Mesenchymal stem cell (in vitro differentiated cells and primary cell): ENCODE data around the gene CNTF.

Experiments
- DNase-seq: peaks from one replicate; pipeline ENCODE4 v3.0.0-alpha.2; 2013
- H2AFZ ChIP-seq: one replicate; pipeline ENCODE4 v1.6.1; 2013; ENCODE audit warnings: low read depth, mild to moderate bottlenecking, control low read depth, inconsistent platforms, low read length, moderate library complexity
- H2AK5ac ChIP-seq: 2 replicates; pipeline ENCODE4 v1.6.1; 2013; ENCODE audit warnings: low read length, moderate library complexity, mild to moderate bottlenecking, inconsistent platforms; ENCODE audit not compliant: severe bottlenecking
- H2BK120ac ChIP-seq: one replicate; pipeline ENCODE4 v1.6.1; 2013; ENCODE audit warnings: low read depth, mild to moderate bottlenecking, inconsistent platforms, low read length, moderate library complexity
- H2BK12ac ChIP-seq, 2 experiments: one replicate each; pipeline ENCODE4 v1.6.1; 2013; ENCODE audit warnings: inconsistent platforms in 2 of 2, low read length in 2 of 2, mild to moderate bottlenecking in 2 of 2, moderate library complexity in 2 of 2, control low read depth in 1 of 2
- H2BK15ac ChIP-seq: one replicate; pipeline ENCODE4 v1.6.1; 2013; ENCODE audit warnings: mild to moderate bottlenecking, low read depth, inconsistent platforms; ENCODE audit not compliant: poor library complexity, severe bottlenecking
- H2BK5ac ChIP-seq: 2 replicates; pipeline ENCODE4 v1.6.1; 2013; ENCODE audit warnings: low read depth, mild to moderate bottlenecking, low read length, control low read depth, inconsistent platforms; ENCODE audit not compliant: poor library complexity, severe bottlenecking
- H3K14ac ChIP-seq, 2 experiments: one replicate each; pipeline ENCODE4 v1.6.1; 2013; ENCODE audit warnings: inconsistent platforms in 2 of 2, low read length in 2 of 2, control low read depth in 1 of 2, mild to moderate bottlenecking in 1 of 2, moderate library complexity in 1 of 2
- H3K18ac ChIP-seq, 2 experiments: one replicate each; pipeline ENCODE4 v1.6.1; 2013; ENCODE audit warnings: inconsistent platforms in 2 of 2, low read length in 2 of 2, control low read depth in 1 of 2, low read depth in 1 of 2, mild to moderate bottlenecking in 1 of 2
- H3K23ac ChIP-seq, 2 experiments: one replicate each; pipeline ENCODE4 v1.6.1; 2013; ENCODE audit warnings: inconsistent platforms in 2 of 2, low read length in 2 of 2, mild to moderate bottlenecking in 2 of 2, moderate library complexity in 2 of 2, control low read depth in 1 of 2
- H3K27ac ChIP-seq: 2 replicates; pipeline ENCODE4 v1.5.1; 2013; ENCODE audit warnings: mild to moderate bottlenecking, moderate library complexity, low read length, control low read depth, inconsistent platforms; ENCODE audit not compliant: poor library complexity, severe bottlenecking
- H3K27me3 ChIP-seq, 2 experiments: 2 replicates each; pipeline versions ENCODE4 v1.6.1 to v1.7.0; 2013; ENCODE audit warnings: low read length in 2 of 2, mild to moderate bottlenecking in 2 of 2, moderate library complexity in 2 of 2, control low read depth in 1 of 2, inconsistent platforms in 1 of 2; ENCODE audit not compliant: control insufficient read depth in 1 of 2, insufficient read depth in 1 of 2
- H3K36me3 ChIP-seq, 2 experiments: 2 replicates each; pipeline versions ENCODE4 v1.6.1 to v1.7.0; 2013; ENCODE audit warnings: low read length in 2 of 2, control low read depth in 1 of 2, inconsistent platforms in 1 of 2, low read depth in 1 of 2, mild to moderate bottlenecking in 1 of 2; ENCODE audit not compliant: insufficient read depth in 2 of 2, control insufficient read depth in 1 of 2
- H3K4ac ChIP-seq, 2 experiments: one replicate each; pipeline ENCODE4 v1.6.1; 2013; ENCODE audit warnings: inconsistent platforms in 2 of 2, low read length in 2 of 2, mild to moderate bottlenecking in 2 of 2, moderate library complexity in 2 of 2, control low read depth in 1 of 2, low read depth in 1 of 2
- H3K4me1 ChIP-seq: 2 replicates; pipeline ENCODE4 v1.6.1; 2013; ENCODE audit warnings: low read depth, low read length, control low read depth; ENCODE audit not compliant: control insufficient read depth, insufficient read depth
- H3K4me2 ChIP-seq: 2 replicates; pipeline ENCODE4 v1.6.1; 2013; ENCODE audit warnings: low read length, mild to moderate bottlenecking, inconsistent platforms; ENCODE audit not compliant: poor library complexity, severe bottlenecking
- H3K4me3 ChIP-seq, 2 experiments: 2 replicates each; pipeline versions ENCODE4 v1.5.1 to v1.7.0; 2013; ENCODE audit warnings: low read length in 2 of 2, mild to moderate bottlenecking in 2 of 2, control low read depth in 1 of 2, low read depth in 1 of 2; ENCODE audit not compliant: insufficient read depth in 1 of 2
- H3K79me1 ChIP-seq: replicated peaks from 2 replicates; pipeline ENCODE4 v1.6.1; 2013; ENCODE audit warnings: mild to moderate bottlenecking, control low read depth, low read length, inconsistent platforms; ENCODE audit not compliant: poor library complexity, severe bottlenecking
- H3K9ac ChIP-seq: 2 replicates; pipeline ENCODE4 v1.7.0; 2013; ENCODE audit warnings: mild to moderate bottlenecking, low read length, moderate library complexity
- H3K9me3 ChIP-seq: 2 replicates; pipeline ENCODE4 v1.7.0; 2013; ENCODE audit warnings: mild to moderate bottlenecking, low read length; ENCODE audit not compliant: control insufficient read depth
- H4K8ac ChIP-seq: one replicate; pipeline ENCODE4 v1.6.1; 2013; ENCODE audit warnings: inconsistent platforms, mild to moderate bottlenecking, low read length, moderate library complexity
- H4K91ac ChIP-seq: one replicate; pipeline ENCODE4 v1.6.1; 2013; ENCODE audit warnings: mild to moderate bottlenecking, low read length, inconsistent platforms
- WGBS: methylation state at CpG from one replicate; pipeline ENCODE4 v1.1.7; 2013; ENCODE audit warnings: mixed read lengths; 5-methylcytosine and 5-hydroxymethylcytosine counted together

CNTF gene

DNA sequence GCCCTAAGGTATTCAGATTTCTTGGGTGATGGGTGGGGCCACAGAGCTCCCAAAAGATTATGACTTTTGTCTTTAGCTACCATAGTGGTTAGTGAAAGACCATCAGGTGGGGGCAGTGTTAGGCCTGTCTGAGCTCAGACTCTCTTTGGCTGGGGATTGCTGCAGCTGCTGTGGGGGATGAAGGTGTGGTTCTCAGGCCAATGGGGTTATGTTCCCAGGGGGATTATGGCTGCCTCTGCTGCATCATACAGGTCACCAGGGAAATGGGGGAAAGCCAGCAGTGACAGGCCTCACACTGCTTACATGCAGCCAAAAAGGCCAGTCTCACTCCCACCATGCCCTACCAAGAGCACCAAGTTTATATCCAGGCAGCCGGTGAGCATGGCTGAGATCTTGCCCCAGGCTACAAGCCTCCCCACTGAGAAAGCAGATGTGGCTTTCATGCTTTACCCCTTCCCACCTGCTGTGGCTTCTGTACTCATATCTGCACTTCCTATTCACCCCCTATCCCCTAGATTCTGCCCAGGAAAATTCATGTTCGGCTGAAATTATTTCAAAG is 24.8 kb downstream of the CNTF start:
- Histone ChIP-seq H3K79me1 (no peaks in the 10 kb centered on the region), H4K91ac (no peak overlapping the region), H3K36me3 (no peaks in the 10 kb centered on the region), H2AK5ac (no peak overlapping the region), H3K4me2 (no peak overlapping the region), H3K14ac (no peak overlapping the region), H3K4ac (no peak overlapping the region), H3K9ac (no peak overlapping the region), H3K4me3 (no peak overlapping the region), H2BK120ac (no peak overlapping the region), H3K4me1 (peaks cover 3% of the 10 kb centered on the region), H3K27ac (no peak overlapping the region), H2AFZ (no peak overlapping the region), H4K8ac (no peak overlapping the region), H2BK15ac (no peak overlapping the region), H3K27me3 (peaks cover 0 to 10% of the 10 kb centered on the region in 2 experiments), H3K23ac (no peak overlapping the region), H3K9me3 (no peaks in the 10 kb centered on the region), H2BK5ac (no peak overlapping the region), H2BK12ac (no peak overlapping the region), H3K18ac (no peak overlapping the region)
- DNase-seq: no peak
- WGBS: 86% methylated on average over 2 of the region's 2 CpGs

DNA sequence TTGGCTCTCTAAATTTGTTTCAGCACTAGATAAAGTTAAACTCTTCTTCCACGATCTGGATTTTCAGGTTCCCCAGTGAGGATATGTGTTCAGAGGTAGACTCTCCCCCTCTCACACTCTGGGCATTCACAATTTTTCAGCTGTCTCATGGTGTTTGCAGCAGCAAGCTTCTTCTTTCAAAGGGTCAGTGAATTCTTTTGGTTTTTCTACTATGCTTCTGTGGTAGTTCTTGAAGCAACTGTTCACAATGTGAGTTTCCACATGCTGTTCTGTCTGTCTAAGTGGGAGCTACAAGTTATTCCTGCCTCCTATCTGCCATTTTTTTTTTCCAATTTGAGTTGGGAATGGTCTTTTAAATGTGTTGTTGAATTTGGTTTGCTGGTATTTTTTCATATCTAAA is 25.4 kb downstream of the CNTF start:
- no peak for DNase-seq
- Histone ChIP-seq H3K79me1 (no peaks in the 10 kb centered on the region), H3K27ac (no peak overlapping the region), H2AK5ac (no peak overlapping the region), H3K14ac (no peak overlapping the region), H3K36me3 (no peaks in the 10 kb centered on the region), H3K4ac (no peak overlapping the region), H3K18ac (no peak overlapping the region), H4K91ac (no peak overlapping the region), H2BK120ac (no peak overlapping the region), H3K27me3 (peaks cover 0 to 4% of the 10 kb centered on the region in 2 experiments), H2BK12ac (no peak overlapping the region), H3K4me1 (peaks cover 3% of the 10 kb centered on the region), H3K4me3 (no peak overlapping the region), H3K4me2 (no peak overlapping the region), H4K8ac (no peak overlapping the region), H2BK5ac (no peak overlapping the region), H3K9ac (no peak overlapping the region), H3K23ac (no peak overlapping the region), H2BK15ac (no peak overlapping the region), H2AFZ (no peak overlapping the region), H3K9me3 (no peaks in the 10 kb centered on the region)
- 100% methylated on average over 1 of the region's 1 CpG for WGBS

DNA sequence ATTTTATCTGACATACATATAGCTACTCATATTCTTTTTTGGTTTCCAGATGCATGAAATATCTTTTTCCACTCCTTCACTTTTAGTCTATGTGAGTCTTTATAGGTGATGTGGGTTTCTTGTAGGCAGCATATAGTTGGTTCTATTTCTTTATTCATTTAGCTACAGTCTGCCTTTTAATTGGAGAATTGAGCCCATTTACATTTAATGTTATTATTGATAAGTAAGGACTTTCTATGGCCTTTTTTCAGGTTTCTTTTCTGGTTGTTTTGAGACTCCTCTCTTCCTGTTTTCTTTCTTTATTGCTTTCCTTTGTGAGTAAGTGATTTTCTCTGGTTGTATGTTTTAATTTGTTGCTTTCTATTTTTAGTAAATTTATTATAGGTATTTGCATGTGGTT is 27.2 kb downstream of the CNTF start:
- H3K79me1 ChIP-seq: no peaks in the 10 kb centered on the region
- H3K9me3 ChIP-seq: no peaks in the 10 kb centered on the region
- no peaks in the 10 kb centered on the region for H3K36me3 ChIP-seq
- peaks cover 0 to 4% of the 10 kb centered on the region in 2 experiments for H3K27me3 ChIP-seq
- no peak overlapping the region for H3K27ac ChIP-seq
- H3K23ac ChIP-seq: no peak overlapping the region
- H3K4ac ChIP-seq: no peak overlapping the region
- no peak overlapping the region for H3K9ac ChIP-seq
- no peak overlapping the region for H3K4me2 ChIP-seq
- H3K14ac ChIP-seq: no peak overlapping the region
- H2BK15ac ChIP-seq: no peak overlapping the region
- H3K4me1 ChIP-seq: peaks cover 3% of the 10 kb centered on the region
- H2BK12ac ChIP-seq: no peak overlapping the region
- no peak overlapping the region for H2BK5ac ChIP-seq
- no peak overlapping the region for H4K91ac ChIP-seq
- no peak overlapping the region for H2BK120ac ChIP-seq
- H2AK5ac ChIP-seq: no peak overlapping the region
- no peak for DNase-seq
- H4K8ac ChIP-seq: no peak overlapping the region
- no peak overlapping the region for H2AFZ ChIP-seq
- H3K4me3 ChIP-seq: no peak overlapping the region
- H3K18ac ChIP-seq: no peak overlapping the region

DNA sequence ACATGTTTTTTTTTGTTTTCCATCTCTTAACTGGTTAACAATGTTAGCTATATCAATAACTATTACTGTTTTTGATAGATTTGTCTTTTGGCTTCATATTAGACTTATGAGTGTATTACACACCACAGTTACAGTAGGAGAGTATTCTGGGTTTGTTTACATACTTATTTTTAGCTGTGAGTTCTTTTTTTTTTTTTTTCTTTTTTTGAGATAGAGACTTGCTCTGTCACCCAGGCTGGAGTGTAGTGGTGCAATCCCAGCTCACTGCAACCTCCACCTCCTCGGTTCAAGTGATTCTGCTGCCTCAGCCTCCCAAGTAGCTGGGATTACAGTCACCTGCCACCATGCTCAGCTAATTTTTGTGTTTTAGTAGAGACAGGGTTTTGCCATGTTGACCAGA is 28.0 kb downstream of the CNTF start:
- WGBS: no CpG with 5 or more reads among the region's 1 CpG
- H3K79me1 ChIP-seq: no peaks in the 10 kb centered on the region
- no peaks in the 10 kb centered on the region for H3K9me3 ChIP-seq
- H3K4me2 ChIP-seq: no peak overlapping the region
- H2BK15ac ChIP-seq: no peak overlapping the region
- no peak overlapping the region for H3K18ac ChIP-seq
- H2AFZ ChIP-seq: no peak overlapping the region
- no peak overlapping the region for H2BK120ac ChIP-seq
- H3K4me3 ChIP-seq: no peak overlapping the region
- H3K27me3 ChIP-seq: peaks cover 0 to 6% of the 10 kb centered on the region in 2 experiments
- H2AK5ac ChIP-seq: no peak overlapping the region
- H3K9ac ChIP-seq: no peak overlapping the region
- H2BK12ac ChIP-seq: no peak overlapping the region
- no peak overlapping the region for H3K27ac ChIP-seq
- peaks cover 3% of the 10 kb centered on the region for H3K4me1 ChIP-seq
- DNase-seq: peak; percentile 15
- no peak overlapping the region for H3K4ac ChIP-seq
- no peak overlapping the region for H3K14ac ChIP-seq
- H4K91ac ChIP-seq: no peak overlapping the region
- no peak overlapping the region for H3K23ac ChIP-seq
- H4K8ac ChIP-seq: no peak overlapping the region
- H3K36me3 ChIP-seq: no peaks in the 10 kb centered on the region
- H2BK5ac ChIP-seq: no peak overlapping the region
